Heart right ventricle (tissue), 16 donors: ENCODE measurements around the gene AGRN. TPM values are rescaled to one million over a fixed set of nuclear protein-coding genes. Genes with fewer than 3 reads are reported as not detected.

Experiments used
- ATAC-seq, 8 donors: fragments of 200-7000 bp; cut with Tn5 transposase; one replicate each; pipeline ENCODE4 v1.9.1; 2020; ENCODE audit warnings: mild to moderate bottlenecking in 8 of 8, moderate library complexity in 8 of 8, moderate number of reproducible peaks in 1 of 8
- DNase-seq, 2 donors: peaks; one replicate each; pipeline ENCODE4 v3.0.0-alpha.2; 2020
- H3K27ac ChIP-seq, 10 donors: fragments of 200-600 bp; sonication (generic) in 2 of 10; one replicate each; pipeline versions ENCODE4 v1.5.0 to v1.8.0; 2020 to 2022; ENCODE audit warnings: mild to moderate bottlenecking in 3 of 10
- H3K27me3 ChIP-seq, 7 donors: fragments of 200-600 bp; one replicate each; pipeline ENCODE4 v1.8.0; 2021 to 2022; ENCODE audit warnings: mild to moderate bottlenecking in 2 of 7
- H3K36me3 ChIP-seq, 9 donors: fragments of 200-600 bp; sonication (generic) in 1 of 9; one replicate each; pipeline versions ENCODE4 v1.5.0 to v1.8.0; 2020 to 2022; ENCODE audit warnings: mild to moderate bottlenecking in 2 of 9
- H3K4me1 ChIP-seq, 9 donors: fragments of 200-600 bp; sonication (generic) in 1 of 9; one replicate each; pipeline versions ENCODE4 v1.5.0 to v1.8.0; 2020 to 2022; ENCODE audit warnings: mild to moderate bottlenecking in 4 of 9
- H3K4me3 ChIP-seq, 10 donors: fragments of 200-600 bp; sonication (generic) in 2 of 10; one replicate each; pipeline versions ENCODE4 v1.5.0 to v1.8.0; 2020 to 2022; ENCODE audit warnings: mild to moderate bottlenecking in 7 of 10, moderate library complexity in 2 of 10
- H3K9me3 ChIP-seq, 11 donors: fragments of 200-600 bp in 10 of 11; sonication (generic) in 2 of 11; one replicate each; pipeline versions ENCODE4 v1.5.0 to v1.8.0; 2013 to 2022; ENCODE audit warnings: mild to moderate bottlenecking in 2 of 11, control low read depth in 1 of 11, moderate library complexity in 1 of 11
- WGBS, 2 donors: extraction: QIAGEN DNeasy Blood & Tissue Kit; methylation state at CpG; one replicate each; pipeline ENCODE4 v1.1.7; 2013; ENCODE audit warnings: inconsistent platforms in 1 of 2; 5-methylcytosine and 5-hydroxymethylcytosine counted together
- intact Hi-C, 10 donors: fragments of 100-400 bp; cut with DNase I; formaldehyde crosslinking; loops; one replicate each; pipeline versions ENCODE4 v1.11.1 to v1.14.2; 2022
- polyA plus RNA-seq, 2 donors: library from polyadenylated mRNA; stranded (reverse); fragments of 200-250 nt; gene quantifications; one replicate each; pipeline ENCODE4 v1.2.3, GENCODE V29; 2013
- total RNA-seq, 10 donors: library from RNA; stranded (reverse); fragmentation: NEBNext Ultra II Directional in 3 of 10; extraction: Animal tissue kit (Norgen Biotek cat#: 25700) in 3 of 10; gene quantifications; one replicate each; pipeline versions ENCODE4 v1.2.1 to v1.2.4, GENCODE V29; 2021 to 2023
- TF ChIP-seq, protein P1 (sequence below), 9 donors: fragments of 200-600 bp; sonication (generic) in 2 of 9; IDR thresholded peaks; one replicate each; pipeline versions ENCODE4 v1.5.0 to v1.8.0; 2021 to 2022; ENCODE audit warnings: antibody characterized with exemption in 9 of 9, mild to moderate bottlenecking in 5 of 9, moderate library complexity in 1 of 9
- donor health status: Arrhythmogenic right ventricular cardiomyopathy.
- donor health status: ischemic (EF 13 %, LVEDD 7.1; RV severe dilation, severe dysfunction).
- donor health status: healthy with polysubstance abuse.
- donor health status: DM: no; HTN: yes; CAD: no.
- donor health status: DM: no; HTN: no; CAD: no.
- donor health status: ischemic (EF 25% LVEDD 6.9; RV normal size, moderate dysfunction).
- donor health status: ischemic (EF 25% LVEDD 5.7; RV mildly dilated, moderate dysfunction).
- donor health status: healthy.
- donor health status: DM: yes; HTN: yes; CAD: no.
- donor health status: Ischemic cardiomyopathy.
- donor health status: ischemic (EF 35%, LVEDD 5.7; RV mildly dilated, moderate dysfunction).
- donor health status: nonischemic (EF 11% LVEDD 7.7; RV severe dilation, severe dysfunction).
- donor health status: DM: yes; HTN: yes; CAD: no.
- donor health status: PGD.
- donor health status: ischemic (EF 29% LVEDD 5.4; RV normal size, mild dysfunction).
- donor health status: nonischemic (EF 23%, LVEDD 6.1; RV moderate dilation, normal function).

The AGRN gene
- total and polyA plus RNA-seq, 12 donors, result 11.5 to 33.9 (median 18.3) TPM

GRCh38 chr1:1061682-1062345 is 41.9 kb downstream of the AGRN start:
- TF ChIP-seq, protein P1, sequence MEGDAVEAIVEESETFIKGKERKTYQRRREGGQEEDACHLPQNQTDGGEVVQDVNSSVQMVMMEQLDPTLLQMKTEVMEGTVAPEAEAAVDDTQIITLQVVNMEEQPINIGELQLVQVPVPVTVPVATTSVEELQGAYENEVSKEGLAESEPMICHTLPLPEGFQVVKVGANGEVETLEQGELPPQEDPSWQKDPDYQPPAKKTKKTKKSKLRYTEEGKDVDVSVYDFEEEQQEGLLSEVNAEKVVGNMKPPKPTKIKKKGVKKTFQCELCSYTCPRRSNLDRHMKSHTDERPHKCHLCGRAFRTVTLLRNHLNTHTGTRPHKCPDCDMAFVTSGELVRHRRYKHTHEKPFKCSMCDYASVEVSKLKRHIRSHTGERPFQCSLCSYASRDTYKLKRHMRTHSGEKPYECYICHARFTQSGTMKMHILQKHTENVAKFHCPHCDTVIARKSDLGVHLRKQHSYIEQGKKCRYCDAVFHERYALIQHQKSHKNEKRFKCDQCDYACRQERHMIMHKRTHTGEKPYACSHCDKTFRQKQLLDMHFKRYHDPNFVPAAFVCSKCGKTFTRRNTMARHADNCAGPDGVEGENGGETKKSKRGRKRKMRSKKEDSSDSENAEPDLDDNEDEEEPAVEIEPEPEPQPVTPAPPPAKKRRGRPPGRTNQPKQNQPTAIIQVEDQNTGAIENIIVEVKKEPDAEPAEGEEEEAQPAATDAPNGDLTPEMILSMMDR (IDR thresholded peaks at IDR 0.05), result no peak
- no peaks in the 10 kb centered on the region for H3K36me3 ChIP-seq
- 47 to 51% methylated on average over 15 of the region's 18 CpGs for WGBS, 2 donors
- ATAC-seq (no peak), DNase-seq (no peak)
- no peak overlapping the region for H3K4me3 ChIP-seq
- H3K4me1 ChIP-seq, result peaks cover 4 to 38% (median 28%) of the 10 kb centered on the region in 9 donors
- no peaks in the 10 kb centered on the region for H3K9me3 ChIP-seq
- H3K27me3 ChIP-seq, result peaks cover 22 to 96% (median 70%) of the 10 kb centered on the region in 7 donors
- intact Hi-C loops, result loop anchor here in 9 of 10 donors (2.0 to 10.0 kb wide), 5 partner anchors 45 to 80 kb away; partner anchors contain the start of genes PERM1 (in 4 of the 9) and ISG15 (in 1 of the 9)
- no peak overlapping the region for H3K27ac ChIP-seq

DNA sequence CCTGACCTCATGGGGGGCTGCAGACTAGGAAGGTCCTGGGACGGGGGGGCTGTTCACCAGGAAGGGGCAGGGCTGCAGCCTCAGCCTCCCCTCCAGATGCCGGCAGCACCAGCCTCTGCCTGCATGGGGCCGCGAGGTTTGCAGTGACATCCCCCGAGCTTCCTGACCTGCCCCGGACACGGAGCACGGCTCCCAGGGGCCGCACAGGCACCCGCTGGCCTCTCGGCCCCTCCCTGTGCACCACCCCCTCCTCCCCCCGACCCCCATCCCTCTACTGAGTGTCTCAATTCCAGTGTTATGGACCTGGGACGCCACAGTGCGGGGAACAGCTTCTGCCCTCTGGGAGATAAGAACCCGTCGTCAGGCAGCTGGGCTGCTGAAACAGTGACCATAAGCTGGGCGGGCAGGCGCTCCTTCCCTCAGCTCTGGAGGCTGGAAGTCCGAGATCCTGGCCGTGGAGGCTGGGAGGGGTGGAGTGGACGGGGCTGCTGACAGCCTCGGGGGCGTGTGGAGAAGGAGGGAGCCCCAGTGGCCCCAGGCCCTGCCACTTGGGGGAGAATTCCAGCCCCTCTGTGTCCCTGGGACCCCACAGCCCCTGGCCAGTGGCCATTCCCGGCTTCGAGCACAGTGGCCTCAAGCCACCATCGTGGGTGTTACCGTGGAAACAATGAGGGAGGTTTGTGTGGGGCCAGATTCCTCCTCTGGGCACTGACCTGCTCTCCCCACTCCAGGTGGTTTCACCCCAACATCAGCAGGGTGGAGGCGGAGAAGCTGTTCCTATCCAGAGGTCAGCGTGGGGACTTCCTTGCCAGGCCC is 42.6 kb downstream of the AGRN start:
- no peaks in the 10 kb centered on the region for H3K36me3 ChIP-seq
- TF ChIP-seq, protein P1 (IDR thresholded peaks at IDR 0.05), result no peak
- DNase-seq, result no peak
- WGBS, 2 donors, result 18 to 24% methylated on average over 28 to 29 of the region's 29 CpGs
- no peak overlapping the region for H3K27ac ChIP-seq
- intact Hi-C loops, result loop anchor here in 9 of 10 donors (1.0 to 10.0 kb wide), 7 partner anchors 29 to 80 kb away; partner anchors contain the start of genes PERM1 (in 4 of the 9) and ISG15 (in 1 of the 9)
- H3K27me3 ChIP-seq, result peaks cover 25 to 96% (median 74%) of the 10 kb centered on the region in 7 donors
- no peaks in the 10 kb centered on the region for H3K9me3 ChIP-seq
- no peak overlapping the region for H3K4me3 ChIP-seq
- no peak for ATAC-seq
- peaks cover 4 to 38% (median 28%) of the 10 kb centered on the region in 9 donors for H3K4me1 ChIP-seq

DNA sequence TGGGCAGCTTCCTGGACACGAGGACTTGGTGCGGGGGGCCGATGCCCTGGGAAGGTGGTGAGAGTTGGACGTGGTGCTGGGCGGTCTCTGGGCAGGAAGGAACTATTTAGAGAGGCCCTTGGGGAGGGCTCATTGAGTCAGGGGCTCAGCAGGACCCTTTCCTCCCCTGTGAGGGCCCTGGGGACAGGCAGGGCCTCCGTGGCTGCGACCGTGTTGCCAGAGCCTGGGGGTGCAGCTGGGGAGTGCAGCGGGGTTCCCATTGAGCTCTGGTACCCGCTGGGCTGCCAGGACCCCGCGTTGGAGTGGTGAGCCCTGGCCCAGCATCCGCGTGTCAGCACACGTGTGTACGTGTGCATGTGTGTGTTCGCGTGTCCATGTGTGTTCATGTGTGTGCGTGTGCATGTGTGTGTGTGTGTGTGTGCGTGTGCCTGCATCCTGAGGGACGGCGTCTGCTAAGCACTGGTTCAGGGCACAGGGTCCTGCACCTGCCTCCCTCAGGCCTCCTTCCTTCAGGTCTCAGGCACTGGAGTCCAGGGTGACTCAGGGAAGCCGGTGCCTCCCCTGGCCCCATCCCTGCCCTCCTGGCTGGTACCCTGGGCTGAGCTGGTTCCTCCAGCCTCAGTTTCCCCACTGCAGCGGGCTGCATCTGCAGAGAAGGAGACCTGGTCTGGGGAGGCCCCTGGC is 43.5 kb downstream of the AGRN start:
- Histone ChIP-seq H3K27ac (no peak overlapping the region), H3K27me3 (peaks cover 29 to 96% (median 75%) of the 10 kb centered on the region in 7 donors), H3K4me3 (no peak overlapping the region), H3K4me1 (peaks cover 8 to 43% (median 32%) of the 10 kb centered on the region in 9 donors), H3K36me3 (no peaks in the 10 kb centered on the region), H3K9me3 (no peaks in the 10 kb centered on the region)
- ATAC-seq, result peak in 1 of 8 donors; percentile 6
- TF ChIP-seq, protein P1 (IDR thresholded peaks at IDR 0.05), result no peak
- WGBS, 2 donors, result 63 to 70% methylated on average over 24 of the region's 24 CpGs
- no peak for DNase-seq
- intact Hi-C loops, result loop anchor here in 9 of 10 donors (1.0 to 10.0 kb wide), 7 partner anchors 30 to 81 kb away; partner anchors contain the start of genes PERM1 (in 4 of the 9) and ISG15 (in 1 of the 9)
